K562 (cell line): ENCODE results near the gene COL25A1.

Experiments used
- CTCF ChIP-seq, 3 experiments: IDR thresholded peaks in 2 of 3; conservative IDR thresholded peaks in 1 of 3; 2 replicates each; pipeline ENCODE4 v1.5.1; 2011 to 2012; ENCODE audit warnings: low read length in 3 of 3, mild to moderate bottlenecking in 3 of 3, control low read depth in 2 of 3, improper control_type of control experiment in 1 of 3, inconsistent platforms in 1 of 3, low read depth in 1 of 3, mixed read lengths in 1 of 3, moderate library complexity in 1 of 3; ENCODE audit not compliant: insufficient read depth in 2 of 3
- EZH2 ChIP-seq: IDR thresholded peaks from 2 replicates; pipeline ENCODE4 v1.6.1; 2012; ENCODE audit warnings: low read depth, mild to moderate bottlenecking, inconsistent platforms, low read length, borderline replicate concordance
- FOS ChIP-seq: IDR thresholded peaks from 3 replicates; pipeline ENCODE4 v1.6.1; 2011; ENCODE audit not compliant: insufficient read length; ENCODE audit errors: extremely low read depth
- JUN ChIP-seq, 2 experiments: sonication (generic) in 1 of 2; formaldehyde crosslinking in 1 of 2; IDR thresholded peaks; 2 replicates each; pipeline versions ENCODE4 v1.6.1 to v1.8.0; 2012 to 2022; ENCODE audit warnings: borderline replicate concordance in 2 of 2, mild to moderate bottlenecking in 2 of 2, improper control_type of control experiment in 1 of 2, low read depth in 1 of 2, low read length in 1 of 2, missing genetic modification reagents in 1 of 2
- RCOR1 ChIP-seq, 2 experiments: IDR thresholded peaks; 2 replicates each; pipeline ENCODE4 v1.6.1; 2012; ENCODE audit warnings: low read depth in 2 of 2, low read length in 2 of 2, borderline replicate concordance in 1 of 2, improper control_type of control experiment in 1 of 2
- SP1 ChIP-seq: sonication (generic); formaldehyde crosslinking; IDR thresholded peaks from 2 replicates; pipeline ENCODE4 v1.8.1; 2022; ENCODE audit warnings: mild to moderate bottlenecking, missing genetic modification reagents

- TF ChIP-seq SP1 (no peak), EZH2 (no peak), FOS (no peak), CTCF (IDR thresholded peaks at IDR 0.05 in 2 of 3, conservative IDR thresholded peaks at IDR 0.05 in 1 of 3; ENCODE audit: insufficient read depth in 2 of 3, low read depth in 1 of 3, low read length in 3 of 3) (no peak), JUN (IDR thresholded peaks at IDR 0.05; ENCODE audit: borderline replicate concordance, low read depth, low read length) (no peak), JUN (CRISPR knock-in tag; IDR thresholded peaks at IDR 0.05; ENCODE audit: borderline replicate concordance) (no peak), RCOR1 (IDR thresholded peaks at IDR 0.05; ENCODE audit: borderline replicate concordance in 1 of 2, low read depth in 2 of 2, low read length in 2 of 2) (no peak)
Observed at GRCh38 chr4:109003964-109004363, 298.5 kb downstream of the COL25A1 start.
